A549 (cell line): ENCODE measurements around the gene PMAIP1. TPM values are rescaled to one million over a fixed set of nuclear protein-coding genes. Genes with fewer than 3 reads are reported as not detected.

Source experiments
- ATAC-seq, 2 experiments: fragments of 200-7000 bp in 1 of 2; fragments of >200 bp in 1 of 2; cut with Nextera tagmentation in 1 of 2; cut with Tn5 transposase in 1 of 2; 3 replicates each; pipeline versions ENCODE4 v1.8.0 to v1.9.1; 2018 to 2020; ENCODE audit warnings: mild to moderate bottlenecking in 1 of 2, moderate library complexity in 1 of 2
- CTCF ChIA-PET: fragments of 300-600 bp; sonication (Branson Sonifier 250); formaldehyde crosslinking; extraction: SDS; loops from one replicate; lab custom pipeline; 2021; ENCODE audit warnings: antibody characterized with exemption, inconsistent platforms; lab: Yijun Ruan, JAX
- POLR2A ChIA-PET: fragments of 350-600 bp; formaldehyde crosslinking; extraction: SDS; loops from one replicate; lab custom pipeline; 2021; ENCODE audit warnings: antibody characterized with exemption, inconsistent platforms; lab: Yijun Ruan, JAX
- DNase-seq, 2 experiments: peaks; one replicate each; pipeline versions ENCODE4 v3.0.0 to v3.0.0-alpha.2; 2011 to 2016; ENCODE audit warnings: low read depth in 1 of 2, low spot score in 1 of 2
- FAIRE-seq: peaks from 2 replicates; lab custom pipeline; 2011; peaks lifted over from hg19 to GRCh38; lab: Jason Lieb, UNC
- H3K27ac ChIP-seq, 2 experiments: fragments of >200 bp; sonication (Bioruptor Twin); formaldehyde crosslinking; 3 replicates each; pipeline ENCODE4 v1.5.1; 2016 to 2017
- H3K4me1 ChIP-seq: fragments of >200 bp; sonication (Bioruptor Twin); formaldehyde crosslinking; 3 replicates; pipeline ENCODE4 v1.6.1; 2016
- H3K4me2 ChIP-seq: fragments of >200 bp; sonication (Bioruptor Twin); formaldehyde crosslinking; 3 replicates; pipeline ENCODE4 v1.6.1; 2016
- H3K4me3 ChIP-seq: fragments of >200 bp; sonication (Bioruptor Twin); formaldehyde crosslinking; 3 replicates; pipeline ENCODE4 v1.5.1; 2016
- H3K9me3 ChIP-seq: fragments of >200 bp; sonication (Bioruptor Twin); formaldehyde crosslinking; 3 replicates; pipeline ENCODE4 v1.6.1; 2016
- BCL3 ChIP-seq: fragments of >200 bp; sonication (Bioruptor Twin); formaldehyde crosslinking; IDR thresholded peaks from 3 replicates; pipeline ENCODE4 v1.6.1; 2016
- CBX2 ChIP-seq: fragments of 200-600 bp; sonication (generic); IDR thresholded peaks from 2 replicates; pipeline ENCODE4 v1.6.1; 2016; ENCODE audit warnings: low read depth, mild to moderate bottlenecking, borderline replicate concordance
- CHD2 ChIP-seq: fragments of 150-350 bp; IDR thresholded peaks from 2 replicates; pipeline ENCODE4 v1.6.1; 2014; ENCODE audit warnings: low read length; ENCODE audit not compliant: partially characterized antibody
- EP300 ChIP-seq, 2 experiments: fragments of >200 bp; sonication (Bioruptor Twin); formaldehyde crosslinking; IDR thresholded peaks; 2 replicates in 1 of 2; 3 replicates in 1 of 2; pipeline ENCODE4 v1.6.1; 2016 to 2017
- FOSB ChIP-seq: fragments of 250-450 bp; sonication (Bioruptor Pico); IDR thresholded peaks from 2 replicates; pipeline ENCODE4 v1.5.0; 2020; ENCODE audit warnings: mild to moderate bottlenecking, moderate library complexity
- HES2 ChIP-seq: fragments of >200 bp; sonication (Bioruptor Twin); formaldehyde crosslinking; IDR thresholded peaks from 2 replicates; pipeline ENCODE4 v1.6.1; 2016
- HOXA7 ChIP-seq: fragments of 250-450 bp; sonication (Bioruptor Pico); IDR thresholded peaks from 2 replicates; pipeline ENCODE4 v1.5.0; 2020; ENCODE audit warnings: mild to moderate bottlenecking, moderate library complexity
- HOXB5 ChIP-seq: fragments of 250-450 bp; sonication (Bioruptor Pico); IDR thresholded peaks from 2 replicates; pipeline ENCODE4 v1.5.0; 2020; ENCODE audit warnings: mild to moderate bottlenecking, moderate library complexity
- JUN ChIP-seq, 2 experiments: fragments of >200 bp; sonication (Bioruptor Twin); formaldehyde crosslinking; IDR thresholded peaks; 2 replicates in 1 of 2; 3 replicates in 1 of 2; pipeline ENCODE4 v1.6.1; 2016 to 2017
- JUNB ChIP-seq: fragments of >200 bp; sonication (Bioruptor Twin); formaldehyde crosslinking; IDR thresholded peaks from 2 replicates; pipeline ENCODE4 v1.6.1; 2016
- KDM1A ChIP-seq: fragments of 200-600 bp; sonication (generic); IDR thresholded peaks from 2 replicates; pipeline ENCODE4 v1.6.1; 2016; ENCODE audit warnings: low read depth, mild to moderate bottlenecking
- KDM5A ChIP-seq: fragments of 200-600 bp; sonication (generic); IDR thresholded peaks from 2 replicates; pipeline ENCODE4 v1.6.1; 2016; ENCODE audit warnings: antibody characterized with exemption, mild to moderate bottlenecking
- MAFK ChIP-seq: fragments of 450-650 bp; IDR thresholded peaks from 2 replicates; pipeline ENCODE4 v1.6.1; 2014; ENCODE audit not compliant: partially characterized antibody
- MAZ ChIP-seq: fragments of 150-350 bp; IDR thresholded peaks from 2 replicates; pipeline ENCODE4 v1.6.1; 2014; ENCODE audit warnings: antibody characterized with exemption, low read depth, low read length, borderline replicate concordance
- NPAS2 ChIP-seq: fragments of 250-450 bp; sonication (Bioruptor Pico); IDR thresholded peaks from 2 replicates; pipeline ENCODE4 v1.8.0; 2022; ENCODE audit warnings: mild to moderate bottlenecking, moderate library complexity, borderline replicate concordance
- PHF8 ChIP-seq: fragments of 200-600 bp; sonication (generic); IDR thresholded peaks from 2 replicates; pipeline ENCODE4 v1.6.1; 2016; ENCODE audit warnings: low read depth, mild to moderate bottlenecking, antibody characterized with exemption, moderate library complexity, borderline replicate concordance
- POLR2AphosphoS2 ChIP-seq: conservative IDR thresholded peaks from 2 replicates; pipeline ENCODE4 v1.6.1; 2012; ENCODE audit warnings: low read length, improper control_type of control experiment, inconsistent platforms
- RAD21 ChIP-seq, 2 experiments: fragments of >200 bp in 1 of 2; sonication (Bioruptor Twin) in 1 of 2; formaldehyde crosslinking in 1 of 2; IDR thresholded peaks in 1 of 2; conservative IDR thresholded peaks in 1 of 2; 2 replicates in 1 of 2; 3 replicates in 1 of 2; pipeline ENCODE4 v1.6.1; 2012 to 2018; ENCODE audit warnings: inconsistent platforms in 1 of 2
- REST ChIP-seq: fragments of 200-600 bp; sonication (generic); IDR thresholded peaks from 2 replicates; pipeline ENCODE4 v1.6.1; 2016; ENCODE audit warnings: antibody characterized with exemption, mild to moderate bottlenecking, moderate library complexity
- SMC3 ChIP-seq: fragments of >200 bp; sonication (Bioruptor Twin); formaldehyde crosslinking; IDR thresholded peaks from 3 replicates; pipeline ENCODE4 v1.6.1; 2018; ENCODE audit warnings: inconsistent platforms
- SREBF2 ChIP-seq: fragments of 450-650 bp; IDR thresholded peaks from 2 replicates; pipeline ENCODE4 v1.6.1; 2014; ENCODE audit warnings: mild to moderate bottlenecking, moderate library complexity
- TFCP2L1 ChIP-seq: fragments of 250-450 bp; sonication (Bioruptor Pico); IDR thresholded peaks from 2 replicates; pipeline ENCODE4 v1.5.0; 2021; ENCODE audit warnings: mild to moderate bottlenecking
- TP53 ChIP-seq: fragments of 250-450 bp; sonication (Bioruptor Pico); IDR thresholded peaks from 2 replicates; pipeline ENCODE4 v1.5.0; 2021; ENCODE audit warnings: mild to moderate bottlenecking, moderate library complexity
- USF2 ChIP-seq: fragments of 450-650 bp; IDR thresholded peaks from 2 replicates; pipeline ENCODE4 v1.6.1; 2014; ENCODE audit warnings: antibody characterized with exemption
- ZC3H11A ChIP-seq: fragments of 450-650 bp; IDR thresholded peaks from 2 replicates; pipeline ENCODE4 v1.6.1; 2014; ENCODE audit warnings: antibody characterized with exemption, mild to moderate bottlenecking
- ZNF302 ChIP-seq: fragments of 250-450 bp; sonication (Bioruptor Pico); IDR thresholded peaks from 2 replicates; pipeline ENCODE4 v1.9.0; 2021; ENCODE audit warnings: inconsistent platforms, mild to moderate bottlenecking, moderate library complexity
- WGBS: methylation state at CpG from one replicate; pipeline ENCODE4 v1.1.6; 2017; ENCODE audit errors: missing lambda C conversion rate; 5-methylcytosine and 5-hydroxymethylcytosine counted together
- polyA plus RNA-seq, 4 experiments: library from polyadenylated mRNA; depleted of rRNA in 3 of 4; stranded (reverse); fragments of >200 nt; fragmentation: RNase III in 1 of 4; extraction: RNeasy Plus Mini Kit Qiagen cat#74134 plus additional on column Dnase treatment in 1 of 4; gene quantifications; 2 replicates in 3 of 4; 3 replicates in 1 of 4; pipeline ENCODE4 v1.2.3, GENCODE V29; 2011 to 2017
- TF ChIP-seq, protein P1 (sequence below): fragments of 250-450 bp; sonication (Bioruptor Pico); IDR thresholded peaks from 2 replicates; pipeline ENCODE4 v1.5.0; 2021; ENCODE audit warnings: mild to moderate bottlenecking, moderate library complexity, borderline replicate concordance

Gene PMAIP1
- polyA plus RNA-seq, 2 of the 4 experiments (the other 2 are of a cell fraction): 9.7 to 40.3 TPM

- ChIA-PET POLR2A (interaction anchor here (4.6 kb wide), 1 partner anchor 11 kb away, joined by 23 read pairs; the partner anchor contains the start of gene PMAIP1), CTCF (interaction anchor here (1.4 kb wide), 1 partner anchor 639 kb away, joined by 4 read pairs; no protein-coding TSS in a partner anchor)
- FAIRE-seq: no peak
- no peak for ATAC-seq
- peaks cover 35% of the 10 kb centered on the region for H3K4me1 ChIP-seq
- no peak for DNase-seq
- TF ChIP-seq HES2: no peak
- TF ChIP-seq PHF8: no peak
- no peak for TF ChIP-seq FOSB (CRISPR knock-in tag)
- TF ChIP-seq ZNF302 (CRISPR knock-in tag): no peak
- TF ChIP-seq POLR2AphosphoS2: no peak
- TF ChIP-seq HOXB5 (CRISPR knock-in tag): no peak
- TF ChIP-seq TP53 (CRISPR knock-in tag): no peak
- no peak for TF ChIP-seq JUN (IDR thresholded peaks at IDR 0.05)
- TF ChIP-seq BCL3: no peak
- no peak for TF ChIP-seq REST
- TF ChIP-seq CHD2: no peak
- no peak for TF ChIP-seq JUNB
- TF ChIP-seq KDM1A: no peak
- no peak for TF ChIP-seq USF2
- no peak for TF ChIP-seq TFCP2L1 (CRISPR knock-in tag)
- no peak for TF ChIP-seq SMC3
- no peak for TF ChIP-seq SREBF2
- TF ChIP-seq, protein P1, sequence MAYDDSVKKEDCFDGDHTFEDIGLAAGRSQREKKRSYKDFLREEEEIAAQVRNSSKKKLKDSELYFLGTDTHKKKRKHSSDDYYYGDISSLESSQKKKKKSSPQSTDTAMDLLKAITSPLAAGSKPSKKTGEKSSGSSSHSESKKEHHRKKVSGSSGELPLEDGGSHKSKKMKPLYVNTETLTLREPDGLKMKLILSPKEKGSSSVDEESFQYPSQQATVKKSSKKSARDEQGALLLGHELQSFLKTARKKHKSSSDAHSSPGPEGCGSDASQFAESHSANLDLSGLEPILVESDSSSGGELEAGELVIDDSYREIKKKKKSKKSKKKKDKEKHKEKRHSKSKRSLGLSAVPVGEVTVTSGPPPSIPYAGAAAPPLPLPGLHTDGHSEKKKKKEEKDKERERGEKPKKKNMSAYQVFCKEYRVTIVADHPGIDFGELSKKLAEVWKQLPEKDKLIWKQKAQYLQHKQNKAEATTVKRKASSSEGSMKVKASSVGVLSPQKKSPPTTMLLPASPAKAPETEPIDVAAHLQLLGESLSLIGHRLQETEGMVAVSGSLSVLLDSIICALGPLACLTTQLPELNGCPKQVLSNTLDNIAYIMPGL (CRISPR knock-in tag): no peak
- no peak for TF ChIP-seq RAD21 (conservative IDR thresholded peaks at IDR 0.05 in 1 of 2, IDR thresholded peaks at IDR 0.05 in 1 of 2)
- H3K4me3 ChIP-seq: no peak overlapping the region
- peak overlapping the region; percentile 28; the same call in 1 of the 3 replicates for H3K4me2 ChIP-seq
- WGBS: 35% methylated on average over 2 of the region's 2 CpGs
- peak overlapping the region; percentile 48 to 65; a peak in 3 of 6 replicates for H3K27ac ChIP-seq
- no peaks in the 10 kb centered on the region for H3K9me3 ChIP-seq
Observed at GRCh38 chr18:59910967-59911366, 11.2 kb downstream of the PMAIP1 start.

DNA sequence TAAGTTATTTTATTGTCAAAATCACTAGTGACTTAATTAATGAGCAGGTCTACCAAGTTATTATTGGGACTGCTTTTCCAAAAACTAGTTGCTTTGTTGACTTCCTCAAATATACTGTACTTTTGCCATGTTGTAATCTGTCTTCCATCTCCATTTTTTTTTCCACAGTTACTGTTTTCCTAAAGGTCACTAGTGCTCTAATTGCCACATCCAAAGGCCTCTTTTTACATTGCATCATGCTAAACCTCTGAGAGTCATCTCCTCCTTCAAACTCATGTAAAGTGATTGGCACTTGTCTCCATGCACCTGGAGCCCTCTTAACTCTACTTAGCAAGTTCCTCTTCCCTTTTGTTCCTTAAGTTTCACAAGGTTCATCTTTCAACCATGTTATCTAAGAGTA is 11.8 kb downstream of the PMAIP1 start:
- no peak for FAIRE-seq
- Histone ChIP-seq H3K4me2 (peak overlapping the region; percentile 28; the same call in 1 of the 3 replicates), H3K9me3 (no peaks in the 10 kb centered on the region), H3K4me1 (peaks cover 35% of the 10 kb centered on the region), H3K4me3 (no peak overlapping the region), H3K27ac (peak overlapping the region; percentile 11 to 65; a peak in 2 of 6 replicates)
- ChIA-PET POLR2A (interaction anchor here (4.6 kb wide), 1 partner anchor 12 kb away, joined by 23 read pairs; the partner anchor contains the start of gene PMAIP1), CTCF (no interaction called here)
- ATAC-seq: no peak
- DNase-seq: no peak
- TF ChIP-seq EP300 (IDR thresholded peaks at IDR 0.05) (no peak), HOXA7 (CRISPR knock-in tag) (no peak), KDM5A (no peak), REST (no peak), MAFK (no peak), CBX2 (no peak), ZC3H11A (no peak), NPAS2 (CRISPR knock-in tag) (no peak), MAZ (no peak)
